ENCODE data around the gene NFYC.
"Not testable (repeated sequence)": the region's sequence is repeated elsewhere in the genome, so short reads cannot be mapped to it uniquely, and the experiment has no call there.

DNA sequence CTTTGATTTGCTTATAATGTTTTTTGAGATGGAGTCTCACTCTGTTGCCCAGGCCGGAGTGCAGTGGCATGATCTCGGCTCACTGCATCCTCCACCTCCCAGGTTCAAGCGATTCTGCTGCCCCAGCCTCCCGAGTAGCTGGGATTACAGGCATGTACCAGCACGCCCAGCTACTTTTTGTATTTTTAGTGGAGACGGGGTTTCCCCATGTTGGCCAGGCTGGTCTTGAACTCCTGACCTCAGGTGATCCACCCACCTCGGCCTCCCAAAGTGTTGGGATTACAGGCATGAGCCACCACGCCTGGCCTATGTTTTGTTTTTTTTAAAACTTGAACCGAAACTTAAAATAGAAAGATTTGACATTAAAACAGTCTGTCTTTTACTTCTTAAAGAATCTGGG lies 11.3 kb downstream of the NFYC start:
- TF ChIP-seq EZH2 (IDR thresholded peaks at IDR 0.05; ENCODE audit: borderline replicate concordance, low read depth, low read length, poor library complexity, severe bottlenecking); CTCF (conservative IDR thresholded peaks at IDR 0.05; ENCODE audit: low read depth, low read length): not testable (repeated sequence)
